ENCODE results near the gene TREML1. TPM values are rescaled to one million over a fixed set of nuclear protein-coding genes. Genes with fewer than 3 reads are reported as not detected.

TREML1 gene
- total RNA-seq, result not detected in 2 replicates

GRCh38 chr6:41153992-41154625 is at the start of gene TREML1:
Gene TREML1 (minus strand): TSS chr6:41154347. CDS start chr6:41154288, 59 bp downstream.
- Histone ChIP-seq H3K4me3 (ENCODE audit: low read depth, low read length) (no peak within 1 kb of the TSS), H3K27me3 (ENCODE audit: control insufficient read depth, insufficient read depth, low read length) (peaks cover 2% of the 10 kb centered on the region), H3K36me3 (ENCODE audit: control insufficient read depth, insufficient read depth, low read length) (no peaks in the 10 kb centered on the region)
- no peak for TF ChIP-seq CTCF (IDR thresholded peaks at IDR 0.05; ENCODE audit: insufficient read depth, low read length, poor library complexity, severe bottlenecking)
- DNase-seq (ENCODE audit: low read depth), result no peak

- Histone ChIP-seq H3K27me3 (ENCODE audit: control insufficient read depth, insufficient read depth, low read length) (no peaks in the 10 kb centered on the region), H3K4me3 (ENCODE audit: low read depth, low read length) (no peak overlapping the region), H3K36me3 (ENCODE audit: control insufficient read depth, insufficient read depth, low read length) (no peaks in the 10 kb centered on the region)
- no peak for TF ChIP-seq CTCF (IDR thresholded peaks at IDR 0.05; ENCODE audit: insufficient read depth, low read length, poor library complexity, severe bottlenecking)
- DNase-seq (ENCODE audit: low read depth), result no peak
These were observed 47.6 kb upstream of the TREML1 start for GRCh38 chr6:41201764-41202173.

GRCh38 chr6:41200901-41201763 is 47.0 kb upstream of the TREML1 start, which contains the start of gene TREML2:
Gene TREML2 (minus strand): TSS chr6:41201149. CDS start chr6:41201008, 141 bp downstream.
- DNase-seq (ENCODE audit: low read depth), result no peak
- TF ChIP-seq CTCF (IDR thresholded peaks at IDR 0.05; ENCODE audit: insufficient read depth, low read length, poor library complexity, severe bottlenecking), result no peak
- H3K27me3 ChIP-seq (ENCODE audit: control insufficient read depth, insufficient read depth, low read length), result no peaks in the 10 kb centered on the region
- H3K4me3 ChIP-seq (ENCODE audit: low read depth, low read length), result no peak within 1 kb of the TSS
- no peaks in the 10 kb centered on the region for H3K36me3 ChIP-seq (ENCODE audit: control insufficient read depth, insufficient read depth, low read length)

- no peak overlapping the region for H3K4me3 ChIP-seq (ENCODE audit: low read depth, low read length)
- H3K36me3 ChIP-seq (ENCODE audit: control insufficient read depth, insufficient read depth, low read length), result no peaks in the 10 kb centered on the region
- H3K27me3 ChIP-seq (ENCODE audit: control insufficient read depth, insufficient read depth, low read length), result no peaks in the 10 kb centered on the region
- DNase-seq (ENCODE audit: low read depth), result no peak
- no peak for TF ChIP-seq CTCF (IDR thresholded peaks at IDR 0.05; ENCODE audit: insufficient read depth, low read length, poor library complexity, severe bottlenecking)
These were observed 46.3 kb upstream of the TREML1 start for GRCh38 chr6:41200296-41200900.

- Histone ChIP-seq H3K4me3 (ENCODE audit: low read depth, low read length) (no peak overlapping the region), H3K27me3 (ENCODE audit: control insufficient read depth, insufficient read depth, low read length) (no peaks in the 10 kb centered on the region)
- TF ChIP-seq CTCF (IDR thresholded peaks at IDR 0.05; ENCODE audit: insufficient read depth, low read length, poor library complexity, severe bottlenecking), result no peak
These were observed 45.6 kb upstream of the TREML1 start for GRCh38 chr6:41199552-41200246.

More at GRCh38 chr6:41199552-41200246, 45.6 kb upstream of the TREML1 start:
- no peaks in the 10 kb centered on the region for H3K36me3 ChIP-seq (ENCODE audit: control insufficient read depth, insufficient read depth, low read length)
- no peak for DNase-seq (ENCODE audit: low read depth)

Measured in kidney epithelial cell (primary cell).